SW 1271 (cell line): ENCODE data around the gene PLCH1.

Experiments
- DNase-seq, 2 experiments: peaks; one replicate each; lab custom pipeline; 2025; lab: John Stamatoyannopoulos, UW

The PLCH1 gene

DNA sequence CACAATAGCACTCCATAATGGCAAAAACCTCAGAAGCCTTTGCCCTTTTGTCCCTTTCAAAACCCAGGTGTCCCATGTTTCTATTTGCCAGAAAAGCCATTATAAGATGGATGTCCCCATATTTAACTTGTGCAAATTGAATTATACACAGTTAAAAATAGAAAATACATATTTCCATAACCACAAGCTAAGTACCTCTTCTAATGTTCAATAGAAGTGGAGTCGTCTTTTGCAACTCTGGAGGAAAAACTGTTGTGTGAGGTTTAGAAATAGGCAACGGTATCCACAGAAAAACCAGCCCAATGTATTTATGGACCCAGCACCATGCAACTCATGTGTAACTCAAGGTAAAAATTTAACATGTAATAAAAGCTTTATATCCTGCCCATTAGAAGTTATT, 367.8 kb downstream of the PLCH1 start:
- DNase-seq, result no peak

DNA sequence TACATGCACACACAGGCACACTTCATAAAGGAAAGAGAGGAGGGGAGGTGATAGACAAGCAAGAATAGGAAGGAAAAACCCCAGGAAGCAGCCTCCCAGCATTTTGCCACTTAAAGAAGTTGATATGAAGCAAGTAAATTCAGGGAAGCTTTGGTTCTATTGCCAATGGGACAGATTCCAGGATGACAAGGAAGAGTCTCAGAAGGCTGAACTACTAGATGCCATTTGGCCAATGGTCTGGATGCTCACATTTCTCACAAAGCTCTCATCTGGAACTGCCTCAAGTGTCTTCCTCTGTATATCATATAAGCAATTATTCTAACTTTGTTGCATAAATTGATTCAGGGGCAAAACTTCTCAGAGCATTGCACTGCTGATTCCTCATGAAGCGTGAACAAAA, 372.6 kb downstream of the PLCH1 start:
- DNase-seq, result no peak

DNA sequence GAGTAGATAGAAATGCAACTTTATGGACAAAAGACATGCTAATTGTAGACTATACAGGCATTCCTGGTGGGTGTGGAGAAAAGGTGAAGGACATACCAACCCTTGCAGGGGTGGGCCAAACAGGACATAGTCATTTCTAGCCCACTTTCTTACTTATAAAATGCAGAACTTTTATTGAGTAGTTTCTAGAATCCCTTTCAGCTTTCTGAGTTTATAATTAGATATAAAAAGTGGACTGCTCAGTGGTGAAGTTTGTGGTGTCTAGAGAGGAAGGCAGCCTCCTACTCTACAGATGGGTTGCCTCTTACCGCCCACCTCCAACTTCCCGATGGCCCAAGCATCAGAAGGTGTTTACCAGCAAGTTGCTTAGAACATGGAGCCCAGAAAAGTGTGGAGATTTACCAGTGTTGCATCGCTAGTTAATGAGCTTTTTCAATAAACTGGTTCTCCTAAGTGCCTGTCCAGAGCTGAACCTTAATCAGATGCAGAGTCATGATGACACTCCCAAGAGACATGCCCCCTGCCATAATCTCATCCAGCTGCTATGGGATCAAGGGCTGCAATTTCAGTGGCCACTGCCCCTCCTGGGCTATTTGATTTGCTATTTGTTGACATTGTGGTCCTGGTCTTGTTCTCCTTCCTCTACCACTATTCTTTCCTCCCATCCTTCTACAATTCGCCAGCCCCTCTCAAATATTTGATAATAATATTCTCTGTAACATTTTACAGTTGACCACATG, 373.9 kb downstream of the PLCH1 start:
- no peak for DNase-seq

DNA sequence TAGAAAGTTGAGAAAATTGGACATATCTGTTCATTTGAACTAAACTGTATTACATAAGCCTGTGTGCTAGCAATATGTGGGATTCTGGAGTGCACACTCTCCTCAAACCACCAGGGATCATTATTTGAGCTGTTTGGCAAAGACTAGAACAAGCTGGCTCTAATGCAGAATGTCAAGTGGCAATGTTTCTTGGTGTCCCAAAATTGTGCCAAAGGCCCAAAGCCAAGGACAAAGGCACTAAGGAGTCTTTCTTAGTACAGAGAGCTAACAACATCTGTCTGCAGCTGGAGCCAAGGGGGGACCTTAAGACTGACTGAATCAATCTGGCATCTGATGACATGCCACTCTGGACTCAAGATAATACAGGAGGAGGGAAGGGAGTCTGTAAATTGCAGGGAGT, 374.7 kb downstream of the PLCH1 start:
- DNase-seq, result no peak

DNA sequence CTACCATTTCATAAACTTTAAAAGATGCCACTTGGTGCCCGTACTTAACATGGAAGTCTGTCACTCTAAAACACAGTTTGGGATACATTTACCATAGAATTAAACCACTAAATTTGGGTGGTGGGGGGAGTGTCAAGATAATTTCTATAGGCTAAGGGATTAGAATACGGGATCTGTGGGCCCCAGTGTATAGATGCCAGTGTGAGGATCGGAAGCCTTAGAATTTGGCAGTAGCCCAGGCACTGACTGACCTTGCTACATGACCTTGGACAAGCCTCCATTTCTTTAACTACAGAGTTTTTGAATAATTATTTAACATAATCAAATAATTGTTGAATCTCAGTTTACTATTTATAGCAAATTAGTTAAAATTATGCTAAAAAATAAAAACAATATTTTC, 375.1 kb downstream of the PLCH1 start:
- no peak for DNase-seq

DNA sequence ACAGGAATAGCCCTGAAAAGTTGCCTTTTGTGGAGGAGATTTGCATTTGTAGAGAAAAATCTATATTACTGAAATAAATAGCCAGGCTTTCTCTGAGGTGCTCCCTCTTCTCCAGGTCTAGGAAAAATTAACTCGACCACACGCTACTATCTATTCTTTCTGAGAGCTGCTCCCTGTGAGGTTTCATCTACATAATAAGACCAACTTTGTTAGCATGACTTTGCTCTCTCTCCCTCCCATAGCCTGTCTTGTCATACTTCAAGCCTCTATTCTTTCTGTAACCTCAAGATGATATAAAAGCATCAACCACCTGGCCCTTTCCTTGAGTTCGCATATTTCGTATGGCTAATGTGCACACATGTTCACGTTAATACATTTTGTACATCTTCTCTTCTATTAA, 375.6 kb downstream of the PLCH1 start:
- no peak for DNase-seq

DNA sequence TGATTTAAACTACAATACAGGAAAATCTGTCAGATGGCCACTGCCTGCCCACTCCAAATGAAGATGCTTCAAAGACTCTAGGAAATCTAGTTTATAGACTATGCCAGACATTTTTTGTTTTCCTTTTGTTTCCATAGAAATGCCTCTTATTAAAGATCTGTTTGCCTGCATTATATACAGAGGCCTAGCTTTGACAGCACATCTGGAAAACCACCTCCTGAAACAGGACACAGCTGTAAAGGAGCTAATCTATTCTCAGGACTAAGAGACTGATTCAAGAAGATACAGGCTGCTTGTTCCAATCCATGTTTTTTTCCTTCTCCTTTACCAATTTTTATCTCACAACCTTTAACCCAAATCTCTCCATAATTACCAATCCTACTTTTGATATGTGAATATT, 376.1 kb downstream of the PLCH1 start:
- no peak for DNase-seq

DNA sequence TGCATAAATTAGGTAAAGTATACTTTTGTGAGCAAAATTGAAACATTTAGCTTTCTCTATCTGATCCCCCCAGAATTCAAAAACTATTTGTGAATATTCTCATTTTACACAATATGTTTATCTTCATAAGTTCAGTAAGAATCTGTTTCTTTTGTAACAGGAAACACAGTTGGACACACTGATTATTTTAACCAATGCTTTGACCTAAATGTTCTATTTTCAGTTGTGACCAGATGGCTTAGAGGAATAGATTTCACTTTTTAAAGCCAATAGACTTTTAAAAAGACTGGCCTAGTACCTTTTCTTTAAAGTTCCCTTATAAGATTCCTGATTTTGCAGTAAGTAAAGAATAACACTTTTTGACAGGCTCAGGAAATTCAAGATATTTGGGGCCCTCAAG, 377.4 kb downstream of the PLCH1 start:
- no peak for DNase-seq

DNA sequence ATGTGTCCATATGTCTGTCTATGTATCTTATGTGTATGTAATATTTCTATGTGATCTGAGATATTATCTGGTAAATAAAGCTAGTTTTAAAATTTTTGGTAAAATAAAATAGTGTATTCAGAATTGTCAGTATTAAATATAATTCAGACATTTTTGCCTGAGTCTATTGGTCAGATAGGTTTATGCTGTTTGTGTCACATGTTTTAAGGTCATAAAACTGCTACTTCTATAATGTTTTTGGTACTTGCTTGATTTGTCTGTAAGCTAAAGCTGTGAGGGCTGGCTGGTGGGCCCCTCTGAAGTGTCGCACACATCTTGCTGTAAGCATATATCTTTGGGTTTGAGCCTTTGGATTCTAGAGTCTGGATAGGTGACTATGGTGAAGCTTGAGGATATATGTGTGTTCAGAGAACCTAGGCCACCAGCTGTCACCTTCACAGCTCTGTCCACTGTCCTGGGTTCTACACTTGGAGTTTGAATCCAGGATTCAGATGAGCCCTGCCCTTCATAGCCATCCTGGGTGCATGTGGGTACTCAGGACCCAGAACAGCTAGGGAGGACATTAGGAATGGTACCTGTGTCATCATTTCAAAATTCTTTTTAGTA, 379.6 kb downstream of the PLCH1 start:
- no peak for DNase-seq

DNA sequence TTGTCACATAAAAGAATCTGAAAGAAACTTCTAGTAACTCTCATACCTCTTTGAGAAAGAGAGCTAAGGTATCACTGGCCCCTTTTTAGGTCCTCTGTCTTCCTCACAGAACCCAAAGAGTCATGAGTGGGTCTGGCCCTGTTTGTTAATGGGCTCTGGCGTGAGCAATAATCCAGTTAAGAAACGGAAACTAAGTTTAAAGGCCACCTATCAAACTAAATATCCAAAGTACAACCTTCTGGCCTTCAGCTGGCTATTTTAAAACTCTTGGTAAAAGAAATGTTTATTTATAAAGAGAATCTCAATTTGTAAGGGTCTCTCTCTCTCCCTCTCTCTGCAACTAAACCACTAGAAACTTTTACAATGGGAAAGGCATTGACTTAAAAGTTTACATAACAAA, 380.4 kb downstream of the PLCH1 start:
- no peak for DNase-seq

DNA sequence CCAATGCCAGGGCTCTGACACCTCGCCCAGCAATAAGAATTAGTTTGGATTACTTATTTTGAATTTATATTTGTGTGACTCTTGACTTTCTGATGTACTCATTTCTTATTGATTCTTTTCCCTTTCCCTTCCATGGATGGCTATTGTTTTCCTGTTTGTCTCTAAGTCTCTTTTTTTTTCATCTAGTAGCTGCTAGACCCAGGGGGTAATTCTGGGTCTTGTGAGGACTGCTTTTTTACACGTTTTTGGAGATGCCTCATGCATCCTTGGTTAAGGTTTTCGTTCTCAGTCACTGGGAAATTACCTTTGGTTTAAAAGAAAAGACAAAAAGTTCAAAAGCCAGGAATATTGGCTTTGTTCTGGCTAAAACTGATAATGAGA, 381.2 kb downstream of the PLCH1 start:
- DNase-seq, result no peak

DNA sequence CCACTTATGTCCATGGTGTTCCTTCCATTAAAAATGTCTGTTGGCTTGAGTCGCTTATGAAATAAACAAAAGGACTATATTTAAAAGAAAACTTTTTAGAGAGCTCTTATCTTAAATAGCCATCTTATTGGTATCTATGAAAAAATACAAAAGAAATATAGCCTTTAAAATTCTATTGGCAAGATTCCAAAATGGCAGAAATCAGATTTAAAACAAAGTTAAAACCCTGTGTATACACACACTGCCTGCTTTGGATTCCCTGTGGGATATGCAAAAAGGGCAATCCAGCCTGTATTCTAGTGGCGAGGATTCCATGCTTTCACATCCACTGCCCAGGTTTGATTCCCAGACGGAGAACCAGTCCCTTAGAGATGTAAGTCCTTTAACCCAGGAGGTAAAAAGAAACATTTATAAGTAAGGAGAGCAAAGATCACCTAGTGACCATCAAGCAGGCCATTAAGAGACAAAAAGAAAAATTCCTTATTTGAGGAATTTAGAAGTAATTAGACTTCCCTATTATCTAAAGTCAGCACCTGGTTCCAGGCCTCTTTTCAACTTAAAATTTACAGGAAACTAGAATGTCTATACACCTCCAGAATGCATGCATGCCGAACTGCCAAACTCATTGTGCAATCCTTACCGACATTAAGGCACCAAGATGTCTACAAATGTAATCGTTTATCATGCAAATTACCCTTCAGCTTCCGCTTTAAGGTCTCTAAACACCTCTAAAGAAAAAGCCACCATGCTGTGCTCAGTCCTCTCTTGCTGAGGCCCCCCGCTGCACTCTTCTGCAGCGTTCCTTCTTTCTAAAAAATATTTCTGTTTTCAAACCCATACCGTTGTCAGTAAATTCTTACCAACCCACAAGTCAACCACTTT, 381.8 kb downstream of the PLCH1 start:
- DNase-seq, result no peak

DNA sequence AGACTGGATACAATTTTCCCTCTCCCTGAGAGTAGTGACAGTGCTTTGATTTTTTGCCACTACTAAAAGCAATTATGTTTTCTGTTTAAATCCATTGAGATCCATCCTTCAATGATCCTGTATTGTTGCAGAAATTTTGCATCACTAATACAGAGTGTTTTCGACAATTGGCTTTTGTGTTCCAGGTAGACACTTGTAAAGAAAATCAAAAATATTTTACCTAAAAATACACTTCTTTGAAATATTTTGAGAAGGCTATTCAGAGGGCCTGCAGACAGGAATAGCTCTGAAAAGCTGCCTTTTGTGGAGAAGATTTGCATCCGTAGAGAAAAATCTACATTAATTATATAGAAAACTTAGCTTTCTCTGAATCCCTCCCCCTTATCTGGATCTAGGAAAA, 384.6 kb downstream of the PLCH1 start:
- DNase-seq, result no peak

DNA sequence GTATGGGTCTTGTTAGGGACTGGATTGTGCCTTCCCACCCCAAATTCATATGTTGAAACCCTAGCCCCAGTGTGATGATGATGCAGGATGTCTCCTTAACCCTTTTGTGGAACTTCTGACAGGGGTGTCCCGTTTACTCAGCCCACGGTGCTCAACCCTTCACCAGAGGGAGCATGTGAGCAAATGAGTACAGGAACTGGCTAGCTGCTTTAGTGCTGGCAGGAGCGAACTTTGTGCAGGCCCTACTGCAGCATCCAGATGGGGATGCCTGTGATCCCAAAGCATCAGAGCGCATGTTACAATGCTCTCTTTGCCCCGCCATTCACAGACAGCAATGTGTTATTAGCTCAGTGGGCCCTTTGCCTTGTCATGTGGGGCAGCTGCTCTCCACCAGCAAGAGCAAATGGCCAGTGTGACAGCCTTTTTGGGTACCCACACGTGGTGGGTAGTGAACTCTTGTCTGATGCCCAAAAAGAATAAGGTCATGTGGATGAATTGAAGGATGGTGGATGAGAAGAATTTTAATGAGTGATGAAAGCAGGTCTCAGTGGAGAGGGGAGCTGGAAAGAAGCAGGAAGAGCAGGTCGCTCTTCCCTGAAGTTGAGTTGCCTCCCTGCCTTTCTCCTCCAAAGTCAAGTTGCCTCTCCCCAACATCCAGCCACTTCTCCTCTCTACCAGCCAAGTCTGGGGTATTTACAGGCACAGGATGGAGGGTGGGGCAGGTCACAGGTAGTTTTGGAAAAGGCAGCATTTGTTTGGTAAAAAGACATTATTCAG, 388.1 kb downstream of the PLCH1 start:
- DNase-seq, result no peak

DNA sequence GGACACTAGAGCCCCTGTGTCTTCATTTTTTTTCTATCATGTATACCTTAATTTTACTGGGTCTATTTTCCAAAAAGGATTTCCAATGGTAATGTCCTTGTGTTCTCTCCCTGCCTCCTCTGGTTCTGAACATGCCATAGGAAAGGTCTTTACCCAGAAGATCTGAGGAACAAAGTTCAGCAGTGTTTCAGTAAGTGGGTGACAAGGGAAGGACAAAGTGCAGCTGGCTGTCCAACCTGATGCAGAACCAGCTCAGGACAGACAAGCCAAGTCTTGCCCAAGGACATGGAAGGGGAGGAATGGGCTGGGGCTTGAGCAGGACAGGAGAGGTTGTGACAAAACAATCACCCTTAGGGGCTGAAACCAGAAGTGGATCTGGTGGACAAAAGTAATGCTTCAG, 390.2 kb downstream of the PLCH1 start:
- DNase-seq, result no peak

DNA sequence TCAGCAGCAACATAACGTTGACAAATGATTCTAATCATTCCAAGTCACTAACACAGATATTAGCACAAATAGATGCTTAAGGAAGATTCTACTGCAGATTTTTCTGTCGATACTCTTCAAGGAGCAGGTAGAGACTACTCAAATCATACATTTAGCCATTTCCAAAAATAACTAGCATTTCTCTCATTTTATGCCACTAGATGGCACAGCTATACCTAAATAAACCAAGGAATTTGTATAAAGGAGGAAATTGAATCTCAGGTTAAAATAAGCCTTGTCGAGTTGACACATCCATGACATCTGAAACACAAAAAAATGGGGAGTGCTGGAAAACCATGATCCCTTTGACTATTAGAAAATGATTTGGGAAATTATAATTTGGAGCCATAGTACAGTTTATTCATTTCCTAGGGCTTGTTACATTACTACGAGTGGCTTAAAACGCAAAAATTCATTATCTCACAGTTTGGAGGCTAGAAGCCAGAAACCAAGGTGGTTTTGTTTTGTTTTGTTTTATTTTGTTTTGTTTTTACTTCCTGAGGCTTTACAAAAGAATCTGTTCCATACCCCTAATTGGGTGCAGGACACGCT, 391.9 kb downstream of the PLCH1 start:
- DNase-seq, result peak in 1 of 2 experiments; percentile 35

DNA sequence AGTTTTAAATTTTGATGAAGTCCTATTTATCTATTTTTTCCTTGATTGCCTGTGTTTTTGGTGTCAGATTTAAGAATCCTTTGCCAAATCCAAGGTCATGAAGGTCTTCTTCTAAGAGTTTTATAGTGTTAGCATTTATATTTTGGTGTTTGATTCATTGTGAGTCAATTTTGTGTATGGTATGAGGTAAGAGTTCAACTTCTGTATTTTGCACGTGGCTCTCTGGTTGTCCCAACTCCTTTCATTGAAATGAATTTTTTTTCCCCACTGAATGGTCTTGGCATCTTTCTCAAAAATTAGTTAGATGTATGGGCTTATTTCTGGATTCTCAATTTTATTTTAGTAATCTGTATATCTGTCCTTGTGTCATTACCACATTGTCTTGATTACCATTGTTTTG, 394.3 kb downstream of the PLCH1 start:
- DNase-seq, result no peak

DNA sequence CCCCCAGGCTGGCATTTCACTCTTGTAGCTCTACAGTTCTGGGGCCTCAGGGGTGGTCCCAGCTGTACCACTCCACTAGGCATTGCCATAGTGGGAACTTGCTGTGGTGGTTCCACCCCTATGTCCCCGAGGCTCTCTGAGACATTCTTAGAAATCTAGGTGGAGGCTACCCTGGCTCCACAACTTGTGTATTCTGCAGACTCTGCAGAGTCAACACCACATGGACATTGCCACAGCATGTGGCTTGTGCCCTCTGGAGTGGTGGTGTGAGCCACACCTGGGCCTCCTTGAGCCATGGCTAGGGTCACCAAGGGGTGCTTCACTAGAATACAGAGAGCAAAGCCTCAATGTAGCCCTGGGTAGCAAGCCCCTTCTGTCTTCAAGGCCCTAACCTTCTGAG, 397.0 kb downstream of the PLCH1 start:
- no peak for DNase-seq

DNA sequence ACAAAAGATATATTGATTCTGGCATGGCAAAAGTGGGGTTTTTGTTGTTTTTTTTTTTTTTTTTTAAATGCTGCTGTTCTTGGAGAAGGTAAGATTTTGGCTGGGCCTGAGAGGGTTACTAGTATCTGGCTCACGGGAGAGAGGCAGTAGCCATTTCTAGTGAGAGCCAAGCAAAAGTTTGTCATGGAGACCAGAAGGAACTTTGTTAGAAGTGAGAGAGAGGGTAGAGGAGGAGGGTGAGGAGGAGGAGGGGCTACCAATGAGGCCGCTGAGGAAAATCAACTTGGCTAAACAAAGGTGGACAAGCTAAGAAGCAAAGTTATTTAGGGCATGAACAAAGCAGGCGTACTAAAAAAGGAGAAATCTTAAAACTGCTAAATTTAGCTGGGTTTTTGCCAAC, 402.5 kb downstream of the PLCH1 start:
- DNase-seq, result no peak

DNA sequence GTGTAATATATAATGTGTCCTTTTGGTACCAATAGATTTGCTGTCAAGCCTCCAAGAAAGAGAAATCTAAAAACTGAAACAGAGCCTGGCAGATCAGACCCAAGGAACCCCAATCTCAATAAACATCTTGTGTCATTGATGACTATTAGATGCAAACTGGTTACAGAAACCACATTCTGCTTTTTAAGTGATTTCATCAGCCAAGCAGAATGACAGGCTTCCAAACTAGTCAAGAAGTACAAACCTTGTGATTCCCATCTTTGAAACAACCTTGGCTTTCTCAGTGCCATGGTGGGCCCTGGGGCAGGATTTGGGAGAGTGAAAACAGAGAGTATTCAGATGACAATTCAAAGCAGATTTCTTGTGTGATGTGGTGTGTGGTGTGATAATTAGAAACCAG, 405.8 kb downstream of the PLCH1 start:
- DNase-seq, result no peak

DNA sequence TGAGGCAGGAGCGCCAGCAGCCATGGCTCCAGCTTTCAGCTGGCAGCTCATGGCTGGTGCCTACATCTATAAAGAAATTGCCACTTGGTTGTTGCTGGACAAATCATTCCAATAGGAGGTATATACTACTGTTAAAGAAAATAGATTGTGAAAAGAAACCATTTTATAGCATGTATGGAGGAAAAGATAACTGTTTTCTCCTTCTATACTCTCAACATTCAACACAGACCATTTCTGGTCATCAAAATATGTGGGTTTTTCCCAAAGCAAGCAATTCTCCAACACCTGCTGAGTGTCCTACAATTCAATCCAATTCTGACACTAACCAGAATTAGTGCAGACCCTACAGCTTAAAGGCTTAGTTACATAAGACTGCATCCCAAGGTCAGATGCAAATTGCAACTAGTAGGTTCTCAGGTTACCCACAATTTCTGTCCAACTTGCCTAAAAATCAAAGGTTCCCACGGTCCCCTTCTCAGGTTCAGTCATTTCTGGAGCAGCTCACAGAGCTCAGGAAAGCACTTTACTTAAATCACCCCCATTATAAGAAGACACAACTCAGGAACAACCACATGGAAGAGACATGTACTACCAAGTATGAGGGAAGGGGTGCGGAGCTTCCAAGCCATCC, 409.0 kb downstream of the PLCH1 start:
- no peak for DNase-seq
